Activated B cell treated with CpG ODN at 0.5 μM for 24 hours (primary cell): ENCODE data around the gene SLC5A5. TPM values are rescaled to one million over a fixed set of nuclear protein-coding genes. Genes with fewer than 3 reads are reported as not detected.

ENCODE experiments used
- ATAC-seq: fragments of 200-7000 bp; cut with Tn5 transposase; one replicate; pipeline ENCODE4 v1.10.0; 2021; ENCODE audit warnings: low read depth, mild to moderate bottlenecking, moderate library complexity
- CTCF ChIA-PET: fragments of 350-600 bp; sonication (Branson Sonifier 250); formaldehyde crosslinking; loops from one replicate; lab custom pipeline; 2021; ENCODE audit warnings: antibody characterized with exemption; lab: Charles Lee
- POLR2A ChIA-PET: fragments of 350-600 bp; sonication (Branson Sonifier 250); formaldehyde crosslinking; loops from one replicate; lab custom pipeline; 2021; ENCODE audit warnings: antibody characterized with exemption; lab: Charles Lee
- DNase-seq: peaks from one replicate; pipeline ENCODE4 v3.0.0; 2022
- H3K27ac Mint-ChIP-seq: one replicate; pipeline ENCODE4 v1.8.0; 2020; ENCODE audit warnings: mixed read lengths
- H3K27me3 Mint-ChIP-seq: one replicate; pipeline ENCODE4 v1.8.0; 2021; ENCODE audit warnings: mixed read lengths
- H3K36me3 Mint-ChIP-seq: one replicate; pipeline ENCODE4 v1.8.0; 2021; ENCODE audit warnings: low read depth, mixed read lengths
- H3K4me1 Mint-ChIP-seq: one replicate; pipeline ENCODE4 v1.8.0; 2021; ENCODE audit warnings: mixed read lengths
- H3K4me3 Mint-ChIP-seq: one replicate; pipeline ENCODE4 v1.8.0; 2020; ENCODE audit warnings: mild to moderate bottlenecking, mixed read lengths
- H3K9me3 Mint-ChIP-seq: one replicate; pipeline ENCODE4 v1.8.0; 2020; ENCODE audit warnings: mixed read lengths
- intact Hi-C: fragments of 100-400 bp; cut with micrococcal nuclease; formaldehyde crosslinking; loops from one replicate; pipeline ENCODE4 v1.15.1; 2024
- total RNA-seq: library from RNA; stranded (reverse); gene quantifications from 2 replicates; pipeline ENCODE4 v1.2.3, GENCODE V29; 2022
- TF ChIP-seq, protein P1 (sequence below): fragments of 200-600 bp; IDR thresholded peaks from one replicate; pipeline ENCODE4 v1.8.0; 2022; ENCODE audit warnings: antibody characterized with exemption, mild to moderate bottlenecking

Gene SLC5A5
- total RNA-seq, 1 donor from 2014 or later, result 0.09 TPM

GRCh38 chr19:17855280-17856152 lies 16.2 kb upstream of the SLC5A5 start:
- ATAC-seq (peak; percentile 22), DNase-seq (peak; percentile 93)
- TF ChIP-seq, protein P1, sequence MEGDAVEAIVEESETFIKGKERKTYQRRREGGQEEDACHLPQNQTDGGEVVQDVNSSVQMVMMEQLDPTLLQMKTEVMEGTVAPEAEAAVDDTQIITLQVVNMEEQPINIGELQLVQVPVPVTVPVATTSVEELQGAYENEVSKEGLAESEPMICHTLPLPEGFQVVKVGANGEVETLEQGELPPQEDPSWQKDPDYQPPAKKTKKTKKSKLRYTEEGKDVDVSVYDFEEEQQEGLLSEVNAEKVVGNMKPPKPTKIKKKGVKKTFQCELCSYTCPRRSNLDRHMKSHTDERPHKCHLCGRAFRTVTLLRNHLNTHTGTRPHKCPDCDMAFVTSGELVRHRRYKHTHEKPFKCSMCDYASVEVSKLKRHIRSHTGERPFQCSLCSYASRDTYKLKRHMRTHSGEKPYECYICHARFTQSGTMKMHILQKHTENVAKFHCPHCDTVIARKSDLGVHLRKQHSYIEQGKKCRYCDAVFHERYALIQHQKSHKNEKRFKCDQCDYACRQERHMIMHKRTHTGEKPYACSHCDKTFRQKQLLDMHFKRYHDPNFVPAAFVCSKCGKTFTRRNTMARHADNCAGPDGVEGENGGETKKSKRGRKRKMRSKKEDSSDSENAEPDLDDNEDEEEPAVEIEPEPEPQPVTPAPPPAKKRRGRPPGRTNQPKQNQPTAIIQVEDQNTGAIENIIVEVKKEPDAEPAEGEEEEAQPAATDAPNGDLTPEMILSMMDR, result peak; percentile 46
- peak overlapping the region; percentile 70 for H3K27ac Mint-ChIP-seq
- H3K4me1 Mint-ChIP-seq, result peaks cover 32% of the 10 kb centered on the region
- intact Hi-C loops, result loop anchor here (1.0 to 10.0 kb wide), 10 partner anchors 61 to 403 kb away; partner anchors contain the start of genes COLGALT1 and UNC13A
- ChIA-PET CTCF (interaction anchor here (0.6 to 3.7 kb wide), 25 partner anchors 9 to 436 kb away, joined by 3 to 21 read pairs (median 4); partner anchors contain the start of genes B3GNT3, CCDC124 and MAP1S), POLR2A (interaction anchor here (0.6 to 3.0 kb wide), 10 partner anchors 8 to 708 kb away, joined by 3 to 11 read pairs (median 5); partner anchors contain the start of genes CCDC124 and JAK3)
- H3K27me3 Mint-ChIP-seq, result no peaks in the 10 kb centered on the region
- no peaks in the 10 kb centered on the region for H3K9me3 Mint-ChIP-seq
- H3K36me3 Mint-ChIP-seq, result peaks cover 10% of the 10 kb centered on the region
- H3K4me3 Mint-ChIP-seq, result peak overlapping the region; percentile 9

DNA sequence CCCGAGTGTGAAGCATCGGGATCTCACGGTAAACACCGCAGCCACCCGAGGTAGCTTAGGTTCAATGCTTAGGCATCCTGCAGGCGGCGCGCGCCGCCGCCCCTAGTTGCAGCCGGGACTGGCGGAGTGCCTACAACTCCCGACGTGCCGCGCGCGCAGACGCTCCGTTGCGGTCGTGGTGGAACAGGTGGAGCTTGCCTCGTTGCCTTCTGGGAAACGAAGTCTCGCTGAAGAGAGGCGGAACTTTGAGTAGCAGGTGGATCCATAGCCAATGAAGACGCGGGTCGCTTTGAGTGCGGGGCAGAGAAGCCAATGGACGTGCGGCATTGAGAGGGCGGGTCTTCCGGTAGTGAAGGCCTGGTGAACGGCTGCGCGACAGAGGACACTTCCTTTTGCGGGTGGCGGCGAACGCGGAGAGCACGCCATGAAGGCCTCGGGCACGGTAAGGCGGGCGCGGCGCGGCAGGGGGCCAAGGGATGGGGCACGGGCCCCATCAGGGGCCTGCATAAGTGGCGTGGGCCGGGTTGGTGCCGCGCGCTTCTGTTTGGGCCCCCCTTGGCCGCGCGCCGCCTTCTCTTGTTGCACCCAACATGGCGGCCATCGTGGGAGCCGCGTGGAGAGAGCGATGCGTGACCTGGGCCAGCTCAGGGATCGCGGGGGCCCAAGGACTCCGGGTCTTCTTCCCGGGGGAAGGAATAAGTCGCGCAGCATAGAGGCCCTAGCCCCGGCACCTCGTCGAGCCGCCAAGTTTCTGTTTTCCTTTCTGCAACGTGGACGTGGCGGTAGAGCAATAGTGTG lies 12.0 kb upstream of the SLC5A5 start, which contains the start of gene RPL18A:
Gene RPL18A, plus strand, starts transcription at position 378 of the 798 bp plus-strand sequence. Its CDS starts 47 bp downstream, at position 425.
- peak within 1 kb of the TSS; percentile 99 for H3K4me3 Mint-ChIP-seq
- intact Hi-C loops, result loop anchor here (1.0 to 10.0 kb wide), 8 partner anchors 15 to 407 kb away; partner anchors contain the start of genes COLGALT1 and UNC13A
- H3K9me3 Mint-ChIP-seq, result no peaks in the 10 kb centered on the region
- ChIA-PET POLR2A (interaction anchor here (0.5 to 4.2 kb wide), 66 partner anchors 9 to 1701 kb away, joined by 3 to 299 read pairs (median 4); partner anchors contain the start of genes ARRDC2, BST2, CCDC124 and FCHO1), CTCF (interaction anchor here (0.6 to 5.7 kb wide), 26 partner anchors 9 to 337 kb away, joined by 3 to 201 read pairs (median 3); partner anchors contain the start of genes B3GNT3, CCDC124, JAK3 and MAP1S)
- H3K27ac Mint-ChIP-seq, result peak within 1 kb of the TSS; percentile 98
- H3K36me3 Mint-ChIP-seq, result peaks cover 50% of the 10 kb centered on the region
- TF ChIP-seq, protein P1, result no peak
- H3K4me1 Mint-ChIP-seq, result peaks cover 47% of the 10 kb centered on the region
- DNase-seq (peak; percentile 85), ATAC-seq (peak; percentile 91)
- H3K27me3 Mint-ChIP-seq, result no peaks in the 10 kb centered on the region

DNA sequence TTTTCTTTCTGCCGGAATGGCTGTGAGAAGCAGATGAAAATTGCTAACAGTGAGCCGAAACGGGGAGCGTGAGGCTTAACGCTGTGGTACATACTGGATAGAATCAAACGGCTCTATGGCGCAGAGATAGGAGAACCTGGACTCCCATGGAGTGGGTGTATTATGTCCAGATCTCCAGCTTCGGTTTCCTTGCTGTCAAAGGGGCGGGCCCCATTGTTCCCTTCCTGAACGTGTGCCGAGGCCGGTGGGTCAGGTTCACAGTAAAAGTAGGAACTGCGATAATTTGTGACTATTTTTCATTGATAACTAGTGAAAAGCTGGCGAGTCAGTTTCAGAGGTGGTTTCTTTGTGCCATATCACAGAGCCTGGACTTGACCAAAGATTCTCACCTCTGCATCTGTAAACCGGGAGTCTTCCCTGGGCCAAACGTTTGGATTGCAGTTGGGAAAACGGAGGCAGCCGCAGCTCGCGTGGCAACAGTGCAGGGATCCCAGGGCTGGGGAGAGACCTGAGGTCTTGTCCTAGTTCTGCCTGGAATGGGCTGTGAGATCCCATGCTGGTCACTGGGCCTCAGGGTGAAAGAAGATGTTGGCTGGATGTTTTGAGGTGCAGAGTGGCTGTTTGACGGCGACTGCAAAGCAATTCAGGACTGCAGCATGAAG lies 11.3 kb upstream of the SLC5A5 start:
- CTCF ChIA-PET, result interaction anchor here (1.6 to 5.7 kb wide), 4 partner anchors 11 to 106 kb away, joined by 7 to 201 read pairs (median 13); partner anchors contain the start of genes CCDC124 and SLC5A5
- Mint-ChIP-seq H3K4me1 (peaks cover 44% of the 10 kb centered on the region), H3K27ac (peak overlapping the region; percentile 98), H3K27me3 (no peaks in the 10 kb centered on the region), H3K4me3 (peak overlapping the region; percentile 99), H3K9me3 (no peaks in the 10 kb centered on the region), H3K36me3 (peaks cover 57% of the 10 kb centered on the region)
- intact Hi-C loops, result no loop called here
- ATAC-seq (no peak), DNase-seq (no peak)
- TF ChIP-seq, protein P1, result no peak
- POLR2A ChIA-PET, result interaction anchor here (0.5 to 4.2 kb wide), 18 partner anchors 11 to 1295 kb away, joined by 3 to 299 read pairs (median 8); partner anchors contain the start of genes BST2, CCDC124, JAK3 and MVB12A

DNA sequence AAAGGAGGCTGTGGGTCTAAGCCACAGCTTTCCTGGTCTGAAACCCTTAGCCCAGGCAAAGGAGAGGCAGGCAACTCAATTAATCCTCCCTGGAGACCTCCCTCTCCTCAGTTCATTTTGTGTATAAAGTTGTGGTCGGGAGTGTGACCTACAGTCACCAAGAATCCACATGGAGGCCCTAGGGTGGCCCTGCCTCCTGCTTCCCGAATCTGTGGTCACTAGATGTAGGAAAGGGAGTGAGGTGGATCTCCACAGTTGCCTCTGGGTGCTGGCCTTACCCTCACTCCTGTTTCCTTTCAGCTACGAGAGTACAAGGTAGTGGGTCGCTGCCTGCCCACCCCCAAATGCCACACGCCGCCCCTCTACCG lies 10.8 kb upstream of the SLC5A5 start:
- H3K27me3 Mint-ChIP-seq, result no peaks in the 10 kb centered on the region
- H3K4me1 Mint-ChIP-seq, result peaks cover 43% of the 10 kb centered on the region
- ATAC-seq (no peak), DNase-seq (no peak)
- intact Hi-C loops, result no loop called here
- TF ChIP-seq, protein P1, result no peak
- CTCF ChIA-PET, result interaction anchor here (2.1 to 5.7 kb wide), 3 partner anchors 71 to 106 kb away, joined by 7 to 201 read pairs (median 18); partner anchors contain the start of gene CCDC124
- POLR2A ChIA-PET, result interaction anchor here (0.5 to 4.2 kb wide), 10 partner anchors 11 to 1294 kb away, joined by 3 to 299 read pairs (median 12); partner anchors contain the start of genes CCDC124, JAK3, MVB12A and SLC5A5
- H3K36me3 Mint-ChIP-seq, result peaks cover 60% of the 10 kb centered on the region
- H3K9me3 Mint-ChIP-seq, result no peaks in the 10 kb centered on the region
- H3K27ac Mint-ChIP-seq, result peak overlapping the region; percentile 98
- peak overlapping the region; percentile 99 for H3K4me3 Mint-ChIP-seq
